GM18505 (cell line): Measurements from ENCODE around the gene VAV3.
A peak's percentile ranks its signal among the peaks of the same experiment; 100 is the strongest.

Source experiments
- ATAC-seq: cut with Tn5 transposase; IDR thresholded peaks from one replicate; pipeline ENCODE4 v1.9.1; 2021; ENCODE audit not compliant: unreplicated experiment
- POLR2A ChIP-seq: IDR thresholded peaks from 4 replicates; pipeline ENCODE4 v1.6.1; 2011; ENCODE audit warnings: borderline replicate concordance; ENCODE audit not compliant: insufficient read depth, insufficient read length; ENCODE audit errors: extremely low read depth

Gene VAV3

DNA sequence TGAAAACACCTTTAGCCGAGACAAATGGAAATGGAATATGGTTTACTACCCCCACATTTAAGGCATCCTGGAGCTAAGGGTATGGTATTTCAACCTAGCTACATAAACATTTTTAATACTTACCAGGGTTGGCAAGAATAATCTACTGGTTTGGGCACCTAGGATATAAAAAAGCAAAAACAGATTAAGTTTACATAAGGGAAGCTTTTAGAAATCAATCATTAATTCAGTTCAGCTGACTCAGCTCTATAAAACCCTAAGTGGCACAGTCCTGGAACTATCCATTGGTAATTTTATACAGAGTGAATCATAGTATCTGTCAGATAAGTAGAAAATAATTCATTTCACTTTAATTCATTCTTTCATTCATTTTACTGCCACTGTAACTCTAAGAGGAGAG is 355.2 kb downstream of the VAV3 start:
- ATAC-seq = no peak
- TF ChIP-seq POLR2A = no peak

DNA sequence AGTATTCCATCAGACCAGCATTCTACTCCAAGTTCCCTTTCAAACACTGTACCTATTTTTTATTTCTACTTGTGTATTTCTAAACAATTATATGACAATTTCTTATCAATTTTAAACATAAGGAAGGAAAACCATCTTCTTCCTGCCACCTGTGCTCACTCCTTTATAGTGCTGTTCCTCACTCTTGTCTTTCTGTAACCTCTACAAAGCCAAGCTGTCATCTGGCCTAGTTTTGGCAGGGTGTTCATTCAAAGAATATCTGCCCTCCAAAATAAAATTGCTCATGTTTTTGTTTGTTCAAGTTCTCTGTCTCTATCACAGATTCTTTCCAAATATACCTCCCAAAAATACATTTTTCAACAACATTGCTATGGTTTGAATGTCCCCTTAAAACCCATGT is 360.2 kb downstream of the VAV3 start:
- no peak for ATAC-seq
- TF ChIP-seq POLR2A = no peak

DNA sequence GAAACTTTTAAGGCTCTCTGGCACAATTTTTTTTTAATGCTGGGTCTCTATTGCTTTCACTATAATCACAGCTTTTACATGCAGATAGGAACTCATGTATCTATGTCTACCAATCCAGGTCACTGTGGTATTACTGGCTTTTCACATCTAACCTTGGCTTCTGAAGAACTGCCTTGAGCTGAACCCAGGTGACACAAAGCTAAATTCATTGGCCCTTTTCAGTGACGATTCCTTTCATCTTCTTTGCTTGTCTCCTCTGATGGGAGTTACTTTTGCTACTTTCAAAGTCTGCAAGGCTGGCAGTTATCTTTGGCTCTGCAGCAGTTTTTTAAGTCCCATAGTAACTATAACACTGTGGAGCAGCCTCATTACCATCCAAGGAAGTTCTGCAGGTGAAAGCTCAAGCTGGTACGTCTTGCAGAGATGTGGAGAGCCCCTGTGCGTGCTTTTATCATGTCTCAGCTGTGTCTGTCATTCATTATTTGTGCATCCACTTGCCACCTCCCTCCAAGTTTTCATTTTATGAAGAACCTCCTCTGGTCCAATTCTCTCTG is 364.3 kb downstream of the VAV3 start:
- TF ChIP-seq POLR2A = no peak
- ATAC-seq = no peak

- TF ChIP-seq POLR2A = no peak
These were observed 365.8 kb downstream of the VAV3 start for GRCh38 chr1:107599220-107599619.

GRCh38 chr1:107597290-107597689 is 367.7 kb downstream of the VAV3 start:
- ATAC-seq = no peak
- no peak for TF ChIP-seq POLR2A

More at GRCh38 chr1:107599220-107599619, 365.8 kb downstream of the VAV3 start:
- ATAC-seq = no peak

GRCh38 chr1:107594536-107594935 is 370.4 kb downstream of the VAV3 start:
- no peak for TF ChIP-seq POLR2A
- ATAC-seq = no peak

- TF ChIP-seq POLR2A = no peak
- no peak for ATAC-seq
These were observed 371.3 kb downstream of the VAV3 start for GRCh38 chr1:107593501-107594209.

DNA sequence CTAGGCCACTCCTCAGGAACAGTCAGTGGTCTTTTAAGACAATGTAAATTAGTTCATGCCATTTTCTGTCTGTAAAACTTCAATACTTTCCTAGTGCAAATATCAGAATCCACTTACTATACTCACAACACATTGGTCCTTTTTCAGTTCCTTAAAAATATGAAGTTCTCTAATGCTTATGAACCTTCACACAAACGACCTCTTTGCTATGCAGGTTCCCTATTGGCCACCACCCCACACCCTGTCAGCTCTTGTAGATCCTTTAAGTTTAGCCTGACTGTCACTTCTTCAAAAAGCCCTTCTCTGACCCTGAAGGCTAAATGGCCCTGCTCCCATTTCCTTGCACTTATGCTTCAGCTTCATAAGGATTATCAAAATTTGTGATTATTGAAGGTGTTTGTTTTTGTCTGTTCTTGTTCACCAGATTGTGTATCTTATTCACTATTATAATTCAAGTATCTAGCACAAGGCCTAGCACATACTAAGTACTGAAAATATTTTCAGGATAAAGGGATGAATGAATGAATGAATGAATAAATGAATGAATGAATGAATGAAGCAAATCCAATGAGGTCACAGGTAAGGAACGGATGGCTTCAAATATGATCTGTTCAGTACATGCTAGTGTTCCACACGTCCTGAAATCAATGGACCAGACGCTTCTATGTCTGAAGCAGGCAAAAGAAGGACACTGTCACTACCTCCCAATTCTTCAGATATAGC is 373.9 kb downstream of the VAV3 start:
- no peak for TF ChIP-seq POLR2A
- ATAC-seq = peak; percentile 87

- ATAC-seq = no peak
- TF ChIP-seq POLR2A = no peak
These were observed 374.9 kb downstream of the VAV3 start for GRCh38 chr1:107590087-107590486.

DNA sequence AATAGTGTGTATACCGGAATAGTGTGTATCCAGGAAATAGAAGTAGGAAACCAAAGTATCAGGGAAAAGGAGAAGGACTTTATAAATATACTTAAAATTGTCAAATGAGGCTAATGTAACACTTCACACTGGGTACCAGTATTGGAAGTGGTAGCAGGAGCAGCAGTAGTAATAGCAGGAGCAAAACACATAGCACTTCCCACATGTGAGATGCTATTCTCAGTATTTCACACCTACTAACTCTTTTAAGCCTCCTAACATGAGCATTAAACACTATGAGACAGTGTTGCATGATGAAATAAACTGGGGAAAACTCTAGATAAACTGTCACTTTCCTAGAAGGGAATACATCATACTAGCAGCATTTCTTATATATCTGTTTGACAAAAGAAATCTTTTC is 376.7 kb downstream of the VAV3 start:
- no peak for TF ChIP-seq POLR2A

GRCh38 chr1:107575226-107575625 is 389.8 kb downstream of the VAV3 start:
- no peak for ATAC-seq
- no peak for TF ChIP-seq POLR2A

More for the DNA sequence above, 376.7 kb downstream of the VAV3 start:
- no peak for ATAC-seq

DNA sequence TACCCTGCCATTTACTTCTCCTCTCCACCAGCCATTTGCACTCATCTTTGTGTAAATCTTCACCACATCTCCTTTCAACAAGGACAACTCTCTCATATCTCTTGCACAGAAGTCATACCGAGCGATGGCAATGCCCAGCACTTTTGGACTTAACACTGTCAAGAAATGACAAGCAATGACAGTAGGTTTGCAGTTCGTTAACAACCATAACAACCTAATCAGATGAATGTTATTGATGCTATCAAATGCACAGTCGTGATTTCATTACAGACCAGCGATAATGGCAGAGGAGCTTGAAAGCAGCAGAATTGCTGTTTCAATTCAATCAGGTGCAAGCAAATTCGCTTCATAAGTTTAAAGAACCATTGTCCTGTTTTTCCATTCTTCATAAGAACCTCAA is 390.9 kb downstream of the VAV3 start:
- TF ChIP-seq POLR2A = no peak
- ATAC-seq = no peak

DNA sequence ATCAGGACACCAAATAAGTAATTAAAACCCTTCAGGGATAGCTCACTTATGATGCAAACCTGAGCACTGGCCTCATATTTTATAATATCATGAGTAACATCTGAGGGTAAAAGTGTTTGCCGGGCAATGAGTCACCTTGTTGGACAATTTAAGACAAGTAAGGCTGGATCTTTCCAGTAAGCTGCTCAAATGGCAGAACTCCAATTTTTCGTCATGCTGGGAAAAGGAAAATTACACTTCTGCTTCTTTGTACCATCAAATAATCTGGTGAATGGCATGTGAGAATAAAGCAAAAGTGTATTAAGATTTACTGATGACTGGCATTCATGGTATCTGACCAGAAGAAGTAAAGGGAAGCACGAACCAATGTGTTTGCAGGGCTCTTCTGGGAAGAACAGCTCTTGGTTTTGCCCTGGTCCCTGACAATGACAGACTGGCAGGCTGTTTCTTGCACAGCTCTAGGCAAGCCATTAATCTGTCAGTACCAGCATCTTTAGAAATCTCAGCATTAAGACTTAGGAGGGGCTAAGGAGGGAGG is 392.2 kb downstream of the VAV3 start:
- TF ChIP-seq POLR2A = no peak
- ATAC-seq = no peak

DNA sequence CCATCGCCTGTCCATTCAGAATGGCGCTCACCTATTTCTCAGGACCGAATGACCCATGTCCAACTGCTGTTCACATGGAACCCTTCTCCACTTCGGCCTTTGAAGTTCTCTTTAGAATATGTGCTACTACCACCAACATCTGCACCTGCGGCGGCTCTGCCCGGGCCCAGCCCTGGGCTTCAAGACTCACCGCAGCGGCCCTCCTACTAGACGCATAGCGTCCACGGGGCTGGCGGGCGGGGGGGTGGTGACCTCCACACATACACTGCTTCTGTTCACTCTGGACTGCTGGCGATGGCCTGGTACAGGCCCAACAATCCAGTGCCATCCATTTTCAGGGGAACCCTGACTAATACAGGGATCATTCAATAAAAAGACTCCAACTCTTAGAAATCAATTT is 394.2 kb downstream of the VAV3 start:
- no peak for TF ChIP-seq POLR2A
- ATAC-seq = no peak

DNA sequence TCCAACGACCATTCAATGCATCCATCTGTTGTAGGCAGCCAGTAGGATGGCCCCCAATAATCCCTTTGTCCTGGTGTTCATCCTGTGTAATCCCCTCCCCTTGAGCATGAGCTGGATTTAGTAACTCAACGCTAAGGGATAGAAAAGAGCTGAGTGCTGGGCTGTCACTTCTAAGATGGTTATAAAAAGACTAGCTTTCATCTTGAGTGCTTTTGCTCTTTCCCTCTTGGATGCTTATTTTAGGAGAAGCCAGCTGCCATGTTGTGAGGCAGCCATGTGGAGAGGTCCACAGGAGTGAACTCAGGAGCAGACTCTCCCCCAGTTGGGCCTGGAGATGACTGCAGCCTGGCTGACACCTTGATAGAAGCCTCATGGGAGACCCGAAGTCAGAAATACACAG is 401.5 kb downstream of the VAV3 start:
- no peak for TF ChIP-seq POLR2A
- ATAC-seq = no peak

DNA sequence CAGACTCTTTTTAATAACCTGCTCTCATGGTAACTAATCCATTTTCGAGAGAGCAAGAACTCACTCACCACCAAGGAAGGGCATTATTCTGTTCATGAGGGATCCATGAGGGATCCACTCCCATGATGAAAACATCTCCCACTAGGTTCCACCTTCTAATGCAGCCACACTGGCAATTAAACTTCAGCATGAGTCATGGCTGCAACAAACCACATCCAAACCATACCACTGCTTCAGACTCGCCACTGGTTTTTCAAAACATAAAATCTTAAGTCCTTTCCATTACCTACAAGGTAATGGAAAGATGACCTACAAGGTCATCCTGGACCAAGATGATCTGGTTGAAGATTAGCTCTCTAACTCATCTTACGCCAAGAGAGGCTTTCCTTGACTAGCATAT is 405.1 kb downstream of the VAV3 start:
- no peak for TF ChIP-seq POLR2A
- ATAC-seq = no peak
